ENCODE measurements around the gene LINC01488.

LINC01488 gene

GRCh38 chr11:69512790-69513189, 31.3 kb downstream of the LINC01488 start:
- DNase-seq: no peak

GRCh38 chr11:69513196-69513595, 31.7 kb downstream of the LINC01488 start:
- DNase-seq: no peak

- no peak for DNase-seq
These were observed 32.3 kb downstream of the LINC01488 start for GRCh38 chr11:69513663-69514224.

GRCh38 chr11:69514771-69515170, 33.3 kb downstream of the LINC01488 start:
- DNase-seq: no peak

GRCh38 chr11:69515271-69516245, 34.1 kb downstream of the LINC01488 start:
- no peak for DNase-seq

- no peak for DNase-seq
These were observed 35.1 kb downstream of the LINC01488 start for GRCh38 chr11:69516526-69516925.

- DNase-seq: no peak
These were observed 36.9 kb downstream of the LINC01488 start for GRCh38 chr11:69518081-69518950.

GRCh38 chr11:69520186-69520916, 38.9 kb downstream of the LINC01488 start:
- no peak for DNase-seq

GRCh38 chr11:69521457-69521856, 40.0 kb downstream of the LINC01488 start:
- DNase-seq: no peak

GRCh38 chr11:69523453-69523852, 42.0 kb downstream of the LINC01488 start:
- DNase-seq: no peak

- DNase-seq: no peak
These were observed 42.9 kb downstream of the LINC01488 start for GRCh38 chr11:69524291-69524882.

- DNase-seq: no peak
These were observed 43.5 kb downstream of the LINC01488 start for GRCh38 chr11:69524991-69525411.

GRCh38 chr11:69525516-69526452, 44.3 kb downstream of the LINC01488 start:
- DNase-seq: no peak

GRCh38 chr11:69526453-69526810, 45.0 kb downstream of the LINC01488 start:
- no peak for DNase-seq

- no peak for DNase-seq
These were observed 47.5 kb downstream of the LINC01488 start for GRCh38 chr11:69529001-69529400.

GRCh38 chr11:69530278-69531070, 49.0 kb downstream of the LINC01488 start:
- peak; percentile 18 for DNase-seq

GRCh38 chr11:69531071-69531716, 49.7 kb downstream of the LINC01488 start:
- DNase-seq: no peak

- DNase-seq: no peak
These were observed 50.2 kb downstream of the LINC01488 start for GRCh38 chr11:69531717-69532088.

- no peak for DNase-seq
These were observed 52.1 kb downstream of the LINC01488 start for GRCh38 chr11:69533296-69534165.
